MM.1S (cell line): ENCODE data around the gene NR2C2.

Experiments used
- DNase-seq: peaks from one replicate; pipeline ENCODE4 v3.0.0-alpha.2; 2015
- H2AFZ ChIP-seq: fragments of 300-600 bp; sonication (generic); 2 replicates; pipeline ENCODE4 v1.6.0; 2016; ENCODE audit warnings: antibody characterized with exemption, low read length
- H3F3A ChIP-seq: fragments of 300-600 bp; sonication (generic); 2 replicates; pipeline ENCODE4 v1.6.1; 2016; ENCODE audit warnings: mild to moderate bottlenecking, antibody characterized with exemption, low read length, moderate library complexity, mixed read lengths; ENCODE audit not compliant: insufficient read depth
- H3K27ac ChIP-seq: fragments of 300-600 bp; sonication (generic); 2 replicates; pipeline ENCODE4 v1.5.1; 2016; ENCODE audit warnings: mild to moderate bottlenecking, low read length
- H3K27me3 ChIP-seq: fragments of 300-600 bp; sonication (generic); replicated peaks from 2 replicates; pipeline ENCODE4 v1.6.0; 2016; ENCODE audit warnings: low read length; ENCODE audit not compliant: insufficient read depth
- H3K36me3 ChIP-seq: fragments of 300-600 bp; sonication (generic); replicated peaks from 2 replicates; pipeline ENCODE4 v1.6.1; 2016; ENCODE audit warnings: mild to moderate bottlenecking, low read length, mixed read lengths; ENCODE audit not compliant: insufficient read depth
- H3K4me1 ChIP-seq: fragments of 300-600 bp; sonication (generic); 2 replicates; pipeline ENCODE4 v1.6.1; 2016; ENCODE audit warnings: low read length, mixed read lengths
- H3K4me2 ChIP-seq: fragments of 300-600 bp; sonication (generic); 2 replicates; pipeline ENCODE4 v1.6.0; 2016; ENCODE audit warnings: low read depth, low read length
- H3K4me3 ChIP-seq: fragments of 300-600 bp; sonication (generic); 2 replicates; pipeline ENCODE4 v1.5.1; 2016; ENCODE audit warnings: low read length, mixed read lengths
- H3K79me2 ChIP-seq: fragments of 300-600 bp; sonication (generic); 2 replicates; pipeline ENCODE4 v1.6.1; 2016; ENCODE audit warnings: mixed run types, low read length, mixed read lengths
- H3K9ac ChIP-seq: fragments of 300-600 bp; sonication (generic); 2 replicates; pipeline ENCODE4 v1.6.1; 2016; ENCODE audit warnings: low read length, mixed read lengths
- H3K9me2 ChIP-seq: fragments of 300-600 bp; sonication (generic); replicated peaks from 2 replicates; pipeline ENCODE4 v1.6.1; 2016; ENCODE audit warnings: mild to moderate bottlenecking, low read length, mixed read lengths; ENCODE audit not compliant: insufficient read depth
- H3K9me3 ChIP-seq: fragments of 300-600 bp; sonication (generic); replicated peaks from 2 replicates; pipeline ENCODE4 v1.6.1; 2016; ENCODE audit warnings: mild to moderate bottlenecking, low read length, mixed read lengths; ENCODE audit not compliant: insufficient read depth
- H4K20me1 ChIP-seq: fragments of 300-600 bp; sonication (generic); 2 replicates; pipeline ENCODE4 v1.6.1; 2016; ENCODE audit warnings: mild to moderate bottlenecking, low read length, moderate library complexity, mixed read lengths; ENCODE audit not compliant: insufficient read depth
- EZH2 ChIP-seq: fragments of 300-600 bp; sonication (generic); optimal IDR thresholded peaks from 2 replicates; pipeline ENCODE3; 2017; ENCODE audit warnings: low read depth, mild to moderate bottlenecking, antibody characterized with exemption, low read length, mixed read lengths
- EZH2phosphoT487 ChIP-seq: fragments of 300-600 bp; sonication (generic); IDR thresholded peaks from 2 replicates; pipeline ENCODE4 v1.6.1; 2018; ENCODE audit warnings: antibody characterized with exemption, low read length
- TF ChIP-seq, protein P1 (sequence below): fragments of 300-600 bp; sonication (generic); IDR thresholded peaks from 2 replicates; pipeline ENCODE4 v1.5.1; 2016; ENCODE audit warnings: antibody characterized with exemption, low read length, mixed read lengths

Gene NR2C2

GRCh38 chr3:14933820-14934425 is 13.5 kb upstream of the NR2C2 start:
- H2AFZ ChIP-seq, result no peak overlapping the region
- H3K9ac ChIP-seq, result no peak overlapping the region
- H3K4me3 ChIP-seq, result no peak overlapping the region
- no peaks in the 10 kb centered on the region for H3K9me3 ChIP-seq
- no peak overlapping the region for H3K4me2 ChIP-seq
- no peaks in the 10 kb centered on the region for H3F3A ChIP-seq
- DNase-seq, result no peak
- no peaks in the 10 kb centered on the region for H3K36me3 ChIP-seq
- no peaks in the 10 kb centered on the region for H3K27me3 ChIP-seq
- H3K27ac ChIP-seq, result no peak overlapping the region
- no peaks in the 10 kb centered on the region for H4K20me1 ChIP-seq
- no peaks in the 10 kb centered on the region for H3K4me1 ChIP-seq
- TF ChIP-seq, protein P1, sequence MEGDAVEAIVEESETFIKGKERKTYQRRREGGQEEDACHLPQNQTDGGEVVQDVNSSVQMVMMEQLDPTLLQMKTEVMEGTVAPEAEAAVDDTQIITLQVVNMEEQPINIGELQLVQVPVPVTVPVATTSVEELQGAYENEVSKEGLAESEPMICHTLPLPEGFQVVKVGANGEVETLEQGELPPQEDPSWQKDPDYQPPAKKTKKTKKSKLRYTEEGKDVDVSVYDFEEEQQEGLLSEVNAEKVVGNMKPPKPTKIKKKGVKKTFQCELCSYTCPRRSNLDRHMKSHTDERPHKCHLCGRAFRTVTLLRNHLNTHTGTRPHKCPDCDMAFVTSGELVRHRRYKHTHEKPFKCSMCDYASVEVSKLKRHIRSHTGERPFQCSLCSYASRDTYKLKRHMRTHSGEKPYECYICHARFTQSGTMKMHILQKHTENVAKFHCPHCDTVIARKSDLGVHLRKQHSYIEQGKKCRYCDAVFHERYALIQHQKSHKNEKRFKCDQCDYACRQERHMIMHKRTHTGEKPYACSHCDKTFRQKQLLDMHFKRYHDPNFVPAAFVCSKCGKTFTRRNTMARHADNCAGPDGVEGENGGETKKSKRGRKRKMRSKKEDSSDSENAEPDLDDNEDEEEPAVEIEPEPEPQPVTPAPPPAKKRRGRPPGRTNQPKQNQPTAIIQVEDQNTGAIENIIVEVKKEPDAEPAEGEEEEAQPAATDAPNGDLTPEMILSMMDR, result no peak
- TF ChIP-seq EZH2phosphoT487 (no peak), EZH2 (no peak)
- H3K9me2 ChIP-seq, result no peaks in the 10 kb centered on the region
- no peaks in the 10 kb centered on the region for H3K79me2 ChIP-seq

DNA sequence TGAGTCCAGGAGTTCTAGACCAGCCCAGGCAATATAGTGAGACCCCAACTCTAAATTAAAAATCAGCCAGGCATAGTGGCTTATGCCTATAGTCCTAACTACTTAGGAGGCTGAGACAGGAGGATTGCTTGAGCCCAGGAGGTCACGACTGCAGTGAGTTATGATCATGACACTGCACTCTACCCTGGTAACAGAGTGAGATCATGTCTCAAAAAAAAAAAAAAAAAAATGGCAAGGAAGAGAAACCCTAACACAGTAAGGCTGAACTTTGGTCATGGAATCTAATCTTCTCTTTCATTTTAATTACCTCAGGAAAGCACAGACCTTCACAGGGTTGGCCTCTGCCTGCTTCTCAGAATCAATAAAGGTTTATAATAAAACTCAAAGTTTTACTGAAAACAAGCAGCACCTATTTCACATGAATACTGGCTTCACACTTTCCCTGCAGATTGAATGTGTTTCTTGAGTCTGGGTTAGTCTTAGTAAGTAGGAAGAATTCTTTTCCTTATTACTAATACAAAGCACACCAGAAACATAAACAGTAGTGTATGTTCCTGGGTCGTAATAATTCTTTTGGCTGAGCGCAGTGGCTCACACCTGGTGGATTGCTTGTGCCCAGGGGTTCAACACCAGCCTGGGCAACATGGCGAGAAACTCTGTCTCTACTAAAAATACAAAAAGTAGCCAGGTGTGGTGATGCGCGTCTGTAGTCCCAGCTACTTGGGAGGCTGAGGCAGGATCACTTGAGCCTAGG is 11.6 kb upstream of the NR2C2 start:
- TF ChIP-seq EZH2phosphoT487 (no peak), EZH2 (no peak)
- TF ChIP-seq, protein P1, result no peak
- DNase-seq, result no peak

DNA sequence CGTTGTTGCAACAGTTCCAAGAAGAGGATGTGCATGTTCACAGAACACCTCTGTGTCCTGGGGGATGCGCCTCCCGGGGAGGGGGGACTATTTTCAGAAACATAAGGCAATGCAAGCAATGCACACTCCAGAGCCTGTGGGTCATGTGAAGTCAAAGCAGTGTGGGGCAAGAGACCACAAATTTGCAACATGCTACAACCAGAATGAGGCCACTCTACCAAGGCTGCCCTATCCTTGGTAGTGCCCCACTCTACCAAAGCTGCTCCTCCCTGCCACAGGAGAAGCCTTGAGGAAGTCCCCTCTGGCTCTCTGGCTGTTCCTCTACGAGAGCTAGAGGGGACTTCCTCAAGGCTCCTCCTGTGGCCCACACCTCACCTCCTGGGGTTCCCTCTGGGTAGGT is 8.4 kb upstream of the NR2C2 start:
- no peaks in the 10 kb centered on the region for H4K20me1 ChIP-seq
- H3K4me2 ChIP-seq, result no peak overlapping the region
- H3K9me2 ChIP-seq, result no peaks in the 10 kb centered on the region
- H3K9me3 ChIP-seq, result no peaks in the 10 kb centered on the region
- H3K36me3 ChIP-seq, result no peaks in the 10 kb centered on the region
- H2AFZ ChIP-seq, result no peak overlapping the region
- H3K4me1 ChIP-seq, result no peaks in the 10 kb centered on the region
- no peak overlapping the region for H3K4me3 ChIP-seq
- H3K79me2 ChIP-seq, result peaks cover 10% of the 10 kb centered on the region
- H3F3A ChIP-seq, result no peaks in the 10 kb centered on the region
- H3K27ac ChIP-seq, result no peak overlapping the region
- H3K27me3 ChIP-seq, result no peaks in the 10 kb centered on the region
- no peak overlapping the region for H3K9ac ChIP-seq
- no peak for TF ChIP-seq EZH2
- TF ChIP-seq, protein P1, result no peak
- TF ChIP-seq EZH2phosphoT487, result no peak
- no peak for DNase-seq

More for the DNA sequence above, 11.6 kb upstream of the NR2C2 start:
- H3K27me3 ChIP-seq, result no peaks in the 10 kb centered on the region
- no peaks in the 10 kb centered on the region for H3K4me1 ChIP-seq
- no peaks in the 10 kb centered on the region for H3K36me3 ChIP-seq
- no peaks in the 10 kb centered on the region for H4K20me1 ChIP-seq
- H3K79me2 ChIP-seq, result no peaks in the 10 kb centered on the region
- no peak overlapping the region for H2AFZ ChIP-seq
- no peak overlapping the region for H3K4me2 ChIP-seq
- H3K9me3 ChIP-seq, result no peaks in the 10 kb centered on the region
- H3K27ac ChIP-seq, result no peak overlapping the region
- H3K9ac ChIP-seq, result no peak overlapping the region
- H3K4me3 ChIP-seq, result no peak overlapping the region
- H3F3A ChIP-seq, result no peaks in the 10 kb centered on the region
- no peaks in the 10 kb centered on the region for H3K9me2 ChIP-seq
